Measurements from ENCODE around the gene ARMCX5. TPM values are rescaled to one million over a fixed set of nuclear protein-coding genes. Genes with fewer than 3 reads are reported as not detected.

Gene ARMCX5
- total and polyA plus RNA-seq, 4 donors = 3.2 to 9.6 (median 6.8) TPM

DNA sequence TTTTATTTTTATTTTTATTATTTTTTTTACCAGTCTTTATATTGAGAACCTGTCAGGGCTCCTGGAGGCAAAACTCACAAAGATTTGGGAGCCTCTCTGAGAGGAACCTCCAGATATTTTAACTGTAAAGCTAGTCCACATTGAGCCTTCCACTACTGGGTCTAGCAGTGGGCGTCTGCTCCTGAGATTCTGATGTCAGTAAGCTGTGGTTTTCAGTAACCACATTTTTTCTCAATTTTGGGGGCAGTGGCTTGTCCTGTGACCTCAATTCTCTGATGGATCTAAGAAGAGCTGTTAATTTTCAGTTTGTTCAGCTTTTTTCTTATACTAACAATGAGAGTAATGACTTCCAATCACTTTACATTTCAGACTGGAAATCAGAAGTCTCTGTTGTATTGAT, 28.3 kb downstream of the ARMCX5 start (continued):
- TF ChIP-seq, protein P1, sequence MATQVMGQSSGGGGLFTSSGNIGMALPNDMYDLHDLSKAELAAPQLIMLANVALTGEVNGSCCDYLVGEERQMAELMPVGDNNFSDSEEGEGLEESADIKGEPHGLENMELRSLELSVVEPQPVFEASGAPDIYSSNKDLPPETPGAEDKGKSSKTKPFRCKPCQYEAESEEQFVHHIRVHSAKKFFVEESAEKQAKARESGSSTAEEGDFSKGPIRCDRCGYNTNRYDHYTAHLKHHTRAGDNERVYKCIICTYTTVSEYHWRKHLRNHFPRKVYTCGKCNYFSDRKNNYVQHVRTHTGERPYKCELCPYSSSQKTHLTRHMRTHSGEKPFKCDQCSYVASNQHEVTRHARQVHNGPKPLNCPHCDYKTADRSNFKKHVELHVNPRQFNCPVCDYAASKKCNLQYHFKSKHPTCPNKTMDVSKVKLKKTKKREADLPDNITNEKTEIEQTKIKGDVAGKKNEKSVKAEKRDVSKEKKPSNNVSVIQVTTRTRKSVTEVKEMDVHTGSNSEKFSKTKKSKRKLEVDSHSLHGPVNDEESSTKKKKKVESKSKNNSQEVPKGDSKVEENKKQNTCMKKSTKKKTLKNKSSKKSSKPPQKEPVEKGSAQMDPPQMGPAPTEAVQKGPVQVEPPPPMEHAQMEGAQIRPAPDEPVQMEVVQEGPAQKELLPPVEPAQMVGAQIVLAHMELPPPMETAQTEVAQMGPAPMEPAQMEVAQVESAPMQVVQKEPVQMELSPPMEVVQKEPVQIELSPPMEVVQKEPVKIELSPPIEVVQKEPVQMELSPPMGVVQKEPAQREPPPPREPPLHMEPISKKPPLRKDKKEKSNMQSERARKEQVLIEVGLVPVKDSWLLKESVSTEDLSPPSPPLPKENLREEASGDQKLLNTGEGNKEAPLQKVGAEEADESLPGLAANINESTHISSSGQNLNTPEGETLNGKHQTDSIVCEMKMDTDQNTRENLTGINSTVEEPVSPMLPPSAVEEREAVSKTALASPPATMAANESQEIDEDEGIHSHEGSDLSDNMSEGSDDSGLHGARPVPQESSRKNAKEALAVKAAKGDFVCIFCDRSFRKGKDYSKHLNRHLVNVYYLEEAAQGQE (IDR thresholded peaks at IDR 0.05) = no peak
- TF ChIP-seq HNF4G (IDR thresholded peaks at IDR 0.05) (no peak), YY1 (IDR thresholded peaks at IDR 0.05) (no peak)

DNA sequence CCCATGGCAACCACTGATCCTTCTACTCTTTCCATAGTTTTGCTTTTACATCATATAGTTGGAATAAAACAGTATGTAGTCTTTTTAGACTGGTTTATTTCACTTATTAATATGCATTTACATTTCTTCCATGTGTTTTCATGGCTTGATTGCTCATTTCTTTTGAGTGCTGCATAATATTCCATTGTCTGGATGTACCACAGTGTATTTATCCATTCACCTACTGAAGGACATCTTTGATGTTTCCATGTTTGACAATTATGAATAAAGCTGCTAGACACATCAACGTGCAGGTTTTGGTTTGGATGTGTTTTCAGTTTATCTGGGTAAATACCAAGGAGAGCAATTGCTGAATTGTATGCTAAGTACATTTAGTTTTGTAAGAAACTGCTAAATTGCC, 38.2 kb downstream of the ARMCX5 start:
- H3K27me3 ChIP-seq (ENCODE audit: control insufficient read depth in 4 of 4, insufficient read depth in 4 of 4, low read length in 3 of 4) = no peaks in the 10 kb centered on the region
- no peak overlapping the region for H3K9ac ChIP-seq (ENCODE audit: low read depth in 1 of 2, low read length in 2 of 2)
- H3K4me1 ChIP-seq (ENCODE audit: control insufficient read depth in 4 of 4, insufficient read depth in 4 of 4, low read length in 3 of 4) = no peaks in the 10 kb centered on the region
- H3K9me3 ChIP-seq (ENCODE audit: control insufficient read depth in 4 of 4, low read length in 3 of 4) = no peaks in the 10 kb centered on the region
- H3K4me3 ChIP-seq (ENCODE audit: low read depth in 1 of 3, low read length in 3 of 3) = no peak overlapping the region
- H3K27ac ChIP-seq (ENCODE audit: low read depth in 1 of 2, low read length in 2 of 2) = no peak overlapping the region
- TF ChIP-seq HNF4G (IDR thresholded peaks at IDR 0.05) (no peak), TAF1 (conservative IDR thresholded peaks at IDR 0.05) (no peak), EGR1 (IDR thresholded peaks at IDR 0.05; ENCODE audit: low read depth in 2 of 2) (no peak), FOXA1 (IDR thresholded peaks at IDR 0.05) (no peak), FOXA2 (IDR thresholded peaks at IDR 0.05) (no peak), RAD21 (IDR thresholded peaks at IDR 0.05) (no peak), SP1 (IDR thresholded peaks at IDR 0.05) (no peak), JUND (IDR thresholded peaks at IDR 0.05) (no peak), YY1 (IDR thresholded peaks at IDR 0.05) (no peak), NR2F2 (IDR thresholded peaks at IDR 0.05) (no peak), GABPA (IDR thresholded peaks at IDR 0.05 in 1 of 2, conservative IDR thresholded peaks at IDR 0.05 in 1 of 2) (no peak), RXRA (IDR thresholded peaks at IDR 0.05) (no peak), HNF4A (conservative IDR thresholded peaks at IDR 0.05) (no peak)
- TF ChIP-seq, protein P2, sequence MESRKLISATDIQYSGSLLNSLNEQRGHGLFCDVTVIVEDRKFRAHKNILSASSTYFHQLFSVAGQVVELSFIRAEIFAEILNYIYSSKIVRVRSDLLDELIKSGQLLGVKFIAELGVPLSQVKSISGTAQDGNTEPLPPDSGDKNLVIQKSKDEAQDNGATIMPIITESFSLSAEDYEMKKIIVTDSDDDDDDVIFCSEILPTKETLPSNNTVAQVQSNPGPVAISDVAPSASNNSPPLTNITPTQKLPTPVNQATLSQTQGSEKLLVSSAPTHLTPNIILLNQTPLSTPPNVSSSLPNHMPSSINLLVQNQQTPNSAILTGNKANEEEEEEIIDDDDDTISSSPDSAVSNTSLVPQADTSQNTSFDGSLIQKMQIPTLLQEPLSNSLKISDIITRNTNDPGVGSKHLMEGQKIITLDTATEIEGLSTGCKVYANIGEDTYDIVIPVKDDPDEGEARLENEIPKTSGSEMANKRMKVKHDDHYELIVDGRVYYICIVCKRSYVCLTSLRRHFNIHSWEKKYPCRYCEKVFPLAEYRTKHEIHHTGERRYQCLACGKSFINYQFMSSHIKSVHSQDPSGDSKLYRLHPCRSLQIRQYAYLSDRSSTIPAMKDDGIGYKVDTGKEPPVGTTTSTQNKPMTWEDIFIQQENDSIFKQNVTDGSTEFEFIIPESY (IDR thresholded peaks at IDR 0.05) = no peak
- TF ChIP-seq, protein P1 (IDR thresholded peaks at IDR 0.05) = no peak
- TF ChIP-seq, protein P3, sequence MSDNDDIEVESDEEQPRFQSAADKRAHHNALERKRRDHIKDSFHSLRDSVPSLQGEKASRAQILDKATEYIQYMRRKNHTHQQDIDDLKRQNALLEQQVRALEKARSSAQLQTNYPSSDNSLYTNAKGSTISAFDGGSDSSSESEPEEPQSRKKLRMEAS (IDR thresholded peaks at IDR 0.05) = no peak
- TF ChIP-seq, protein P4, sequence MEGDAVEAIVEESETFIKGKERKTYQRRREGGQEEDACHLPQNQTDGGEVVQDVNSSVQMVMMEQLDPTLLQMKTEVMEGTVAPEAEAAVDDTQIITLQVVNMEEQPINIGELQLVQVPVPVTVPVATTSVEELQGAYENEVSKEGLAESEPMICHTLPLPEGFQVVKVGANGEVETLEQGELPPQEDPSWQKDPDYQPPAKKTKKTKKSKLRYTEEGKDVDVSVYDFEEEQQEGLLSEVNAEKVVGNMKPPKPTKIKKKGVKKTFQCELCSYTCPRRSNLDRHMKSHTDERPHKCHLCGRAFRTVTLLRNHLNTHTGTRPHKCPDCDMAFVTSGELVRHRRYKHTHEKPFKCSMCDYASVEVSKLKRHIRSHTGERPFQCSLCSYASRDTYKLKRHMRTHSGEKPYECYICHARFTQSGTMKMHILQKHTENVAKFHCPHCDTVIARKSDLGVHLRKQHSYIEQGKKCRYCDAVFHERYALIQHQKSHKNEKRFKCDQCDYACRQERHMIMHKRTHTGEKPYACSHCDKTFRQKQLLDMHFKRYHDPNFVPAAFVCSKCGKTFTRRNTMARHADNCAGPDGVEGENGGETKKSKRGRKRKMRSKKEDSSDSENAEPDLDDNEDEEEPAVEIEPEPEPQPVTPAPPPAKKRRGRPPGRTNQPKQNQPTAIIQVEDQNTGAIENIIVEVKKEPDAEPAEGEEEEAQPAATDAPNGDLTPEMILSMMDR (IDR thresholded peaks at IDR 0.05; ENCODE audit: low read depth, low read length, missing input control) = no peak
- TF ChIP-seq, protein P5, sequence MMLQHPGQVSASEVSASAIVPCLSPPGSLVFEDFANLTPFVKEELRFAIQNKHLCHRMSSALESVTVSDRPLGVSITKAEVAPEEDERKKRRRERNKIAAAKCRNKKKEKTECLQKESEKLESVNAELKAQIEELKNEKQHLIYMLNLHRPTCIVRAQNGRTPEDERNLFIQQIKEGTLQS (IDR thresholded peaks at IDR 0.05) = no peak
- 97% methylated on average over 1 of the region's 1 CpG for WGBS
- DNase-seq (ENCODE audit: low spot score) = no peak
- H3K36me3 ChIP-seq (ENCODE audit: control insufficient read depth in 4 of 4, insufficient read depth in 3 of 4, low read depth in 1 of 4, low read length in 3 of 4) = peaks cover 0 to 1% (median 0%) of the 10 kb centered on the region in 4 donors

Data from liver (tissue), 9 donors.